B cell (primary cell): Measurements from ENCODE around the gene SUCLG2. TPM values are rescaled to one million over a fixed set of nuclear protein-coding genes. Genes with fewer than 3 reads are reported as not detected.

Experiments used
- ATAC-seq: fragments of 200-7000 bp; cut with Tn5 transposase; one replicate; pipeline ENCODE4 v1.10.0; 2021; ENCODE audit warnings: low read depth, mild to moderate bottlenecking, moderate number of reproducible peaks, moderate library complexity
- CTCF ChIA-PET: fragments of 350-600 bp; sonication (Branson Sonifier 250); formaldehyde crosslinking; loops from one replicate; lab custom pipeline; 2021; ENCODE audit warnings: antibody characterized with exemption, inconsistent platforms; lab: Charles Lee
- POLR2A ChIA-PET: fragments of 350-600 bp; sonication (Branson Sonifier 250); formaldehyde crosslinking; loops from one replicate; lab custom pipeline; 2021; ENCODE audit warnings: antibody characterized with exemption; lab: Charles Lee
- DNase-seq: peaks from one replicate; pipeline ENCODE4 v3.0.0; 2013
- H2AFZ ChIP-seq: 2 replicates; pipeline ENCODE4 v1.6.1; 2012; ENCODE audit warnings: mild to moderate bottlenecking, low read depth, low read length; ENCODE audit not compliant: insufficient read depth, poor library complexity, severe bottlenecking
- H3K27ac ChIP-seq, 2 donors: 1 replicate in 1 of 2; 2 replicates in 1 of 2; pipeline ENCODE4 v1.5.1; 2012 to 2013; ENCODE audit warnings: low read length in 2 of 2, mild to moderate bottlenecking in 2 of 2, moderate library complexity in 1 of 2
- H3K27me3 ChIP-seq, 4 experiments: fragments of 200-600 bp in 1 of 4; sonication (generic) in 1 of 4; replicated peaks in 1 of 4; 1 replicate in 2 of 4; 2 replicates in 2 of 4; pipeline versions ENCODE4 v1.6.1 to v1.7.0; 2013 to 2016; ENCODE audit warnings: low read length in 3 of 4, mild to moderate bottlenecking in 2 of 4, mixed read lengths in 1 of 4, moderate library complexity in 1 of 4; ENCODE audit not compliant: insufficient read depth in 4 of 4, control insufficient read depth in 3 of 4; ENCODE audit errors: control extremely low read depth in 1 of 4
- H3K36me3 ChIP-seq, 2 experiments: replicated peaks in 1 of 2; 1 replicate in 1 of 2; 2 replicates in 1 of 2; pipeline versions ENCODE4 v1.6.1 to v1.7.1; 2013; ENCODE audit warnings: low read length in 1 of 2; ENCODE audit not compliant: insufficient read depth in 2 of 2, control insufficient read depth in 1 of 2; ENCODE audit errors: control extremely low read depth in 1 of 2, extremely low read depth in 1 of 2
- H3K4me1 ChIP-seq, 2 donors: fragments of 200-600 bp in 1 of 2; sonication (generic) in 1 of 2; 1 replicate in 1 of 2; 2 replicates in 1 of 2; pipeline versions ENCODE4 v1.5.1 to v1.6.1; 2013 to 2017; ENCODE audit warnings: low read length in 2 of 2; ENCODE audit not compliant: control insufficient read depth in 2 of 2, insufficient read depth in 2 of 2
- H3K4me2 ChIP-seq: replicated peaks from 2 replicates; pipeline ENCODE3; 2012; ENCODE audit warnings: mild to moderate bottlenecking, low read depth, low read length; ENCODE audit not compliant: poor library complexity, severe bottlenecking
- H3K4me3 ChIP-seq, 5 experiments: fragments of 200-600 bp in 1 of 5; sonication (generic) in 1 of 5; 1 replicate in 3 of 5; 2 replicates in 2 of 5; pipeline versions ENCODE4 v1.5.1 to v1.7.0; 2011 to 2016; ENCODE audit warnings: low read length in 4 of 5, mild to moderate bottlenecking in 4 of 5, low read depth in 2 of 5, control low read depth in 1 of 5, moderate library complexity in 1 of 5; ENCODE audit not compliant: insufficient read depth in 1 of 5; ENCODE audit errors: control extremely low read depth in 1 of 5, extremely low read depth in 1 of 5
- H3K79me2 ChIP-seq: fragments of 200-600 bp; sonication (generic); one replicate; pipeline ENCODE4 v1.6.0; 2016; ENCODE audit warnings: low read length; ENCODE audit not compliant: control insufficient read depth, insufficient read depth
- H3K9ac ChIP-seq: fragments of 200-600 bp; sonication (generic); 2 replicates; pipeline ENCODE4 v1.6.1; 2017; ENCODE audit warnings: mild to moderate bottlenecking, low read length, moderate library complexity
- H3K9me3 ChIP-seq, 3 donors: one replicate each; pipeline versions ENCODE4 v1.6.1 to v1.7.1; 2013; ENCODE audit warnings: low read length in 2 of 3; ENCODE audit not compliant: control insufficient read depth in 2 of 3, insufficient read depth in 1 of 3; ENCODE audit errors: control extremely low read depth in 1 of 3
- H4K20me1 ChIP-seq: 2 replicates; pipeline ENCODE4 v1.6.0; 2012; ENCODE audit warnings: mild to moderate bottlenecking, low read length; ENCODE audit not compliant: insufficient read depth, control insufficient read depth, poor library complexity, severe bottlenecking
- H3K27ac Mint-ChIP-seq: one replicate; pipeline ENCODE4 v1.8.0; 2021; ENCODE audit warnings: mixed read lengths
- H3K27me3 Mint-ChIP-seq: one replicate; pipeline ENCODE4 v1.8.0; 2021; ENCODE audit warnings: mixed read lengths
- H3K4me1 Mint-ChIP-seq: one replicate; pipeline ENCODE4 v1.8.0; 2021; ENCODE audit warnings: mixed read lengths
- H3K4me3 Mint-ChIP-seq: one replicate; pipeline ENCODE4 v1.8.0; 2021; ENCODE audit warnings: mixed read lengths
- H3K9me3 Mint-ChIP-seq: one replicate; pipeline ENCODE4 v1.8.0; 2022; ENCODE audit warnings: mixed read lengths; ENCODE audit not compliant: insufficient read depth
- CTCF ChIP-seq: fragments of 200-600 bp; IDR thresholded peaks from one replicate; pipeline ENCODE4 v1.8.0; 2022; ENCODE audit warnings: antibody characterized with exemption, mild to moderate bottlenecking
- EZH2 ChIP-seq: IDR thresholded peaks from 2 replicates; pipeline ENCODE4 v1.6.1; 2012; ENCODE audit warnings: borderline replicate concordance, low read depth, mild to moderate bottlenecking, moderate library complexity, low read length; ENCODE audit not compliant: insufficient read depth, poor library complexity, severe bottlenecking
- WGBS: methylation state at CpG from one replicate; pipeline ENCODE4 v1.1.5; 2013; ENCODE audit warnings: missing lambda C conversion rate; ENCODE audit not compliant: insufficient coverage; 5-methylcytosine and 5-hydroxymethylcytosine counted together
- intact Hi-C: fragments of 100-400 bp; cut with micrococcal nuclease; formaldehyde crosslinking; loops from one replicate; pipeline ENCODE4 v1.10.0; 2022
- polyA plus RNA-seq: library from polyadenylated mRNA; depleted of rRNA; stranded (reverse); fragments of >200 nt; gene quantifications from 2 replicates; pipeline ENCODE4 v1.2.3, GENCODE V29; 2012
- total RNA-seq, 2 donors: library from RNA; stranded (reverse); fragments of 120-200 nt in 1 of 2; gene quantifications; 1 replicate in 1 of 2; 2 replicates in 1 of 2; pipeline versions ENCODE4 v1.2.3 to v1.2.4, GENCODE V29; 2013 to 2022

The SUCLG2 gene
- total and polyA plus RNA-seq, 2 donors (not counting 1 experiment from before 2014, with no cell fraction given) = 9.1 to 35.8 TPM

- Histone ChIP-seq H3K4me3 (no peak overlapping the region), H4K20me1 (peaks cover 25% of the 10 kb centered on the region), H3K4me1 (no peaks in the 10 kb centered on the region), H3K36me3 (peaks cover 8 to 18% of the 10 kb centered on the region in 2 experiments), H3K79me2 (peaks cover 56% of the 10 kb centered on the region), H3K9me3 (peaks cover 0 to 1% (median 0%) of the 10 kb centered on the region in 3 donors), H3K9ac (no peak overlapping the region), H3K27me3 (no peaks in the 10 kb centered on the region), H3K27ac (no peak overlapping the region), H3K4me2 (no peak overlapping the region), H2AFZ (no peak overlapping the region)
- no peak for DNase-seq
- Mint-ChIP-seq H3K4me1 (peaks cover 45% of the 10 kb centered on the region), H3K27me3 (no peaks in the 10 kb centered on the region), H3K9me3 (no peaks in the 10 kb centered on the region), H3K4me3 (no peak overlapping the region), H3K27ac (no peak overlapping the region)
- CTCF ChIA-PET = no interaction called here
- TF ChIP-seq EZH2 = no peak
- TF ChIP-seq CTCF = no peak
- intact Hi-C loops = no loop called here
- POLR2A ChIA-PET = no interaction called here
- WGBS = 71% methylated on average over 1 of the region's 2 CpGs
- no peak for ATAC-seq
Measured at GRCh38 chr3:67624687-67625086, 29.7 kb downstream of the SUCLG2 start.

- Mint-ChIP-seq H3K27ac (no peak overlapping the region), H3K4me3 (no peak overlapping the region), H3K9me3 (no peaks in the 10 kb centered on the region), H3K4me1 (peaks cover 42% of the 10 kb centered on the region), H3K27me3 (no peaks in the 10 kb centered on the region)
- DNase-seq = no peak
- H3K4me1 ChIP-seq = no peaks in the 10 kb centered on the region
- intact Hi-C loops = no loop called here
- H3K27me3 ChIP-seq = no peaks in the 10 kb centered on the region
- no peak overlapping the region for H2AFZ ChIP-seq
- WGBS = 80% methylated on average over 3 of the region's 3 CpGs
- no peak overlapping the region for H3K9ac ChIP-seq
- H3K36me3 ChIP-seq = peaks cover 12 to 23% of the 10 kb centered on the region in 2 experiments
- H3K79me2 ChIP-seq = peaks cover 53% of the 10 kb centered on the region
- H4K20me1 ChIP-seq = peaks cover 25% of the 10 kb centered on the region
- peaks cover 0 to 1% (median 0%) of the 10 kb centered on the region in 3 donors for H3K9me3 ChIP-seq
- no peak overlapping the region for H3K4me3 ChIP-seq
- TF ChIP-seq CTCF (no peak), EZH2 (no peak)
- no peak overlapping the region for H3K4me2 ChIP-seq
- H3K27ac ChIP-seq = no peak overlapping the region
- POLR2A ChIA-PET = no interaction called here
- CTCF ChIA-PET = no interaction called here
- no peak for ATAC-seq
Measured at GRCh38 chr3:67624078-67624477, 30.3 kb downstream of the SUCLG2 start.
